ENCODE results near the gene TFAP2D. TPM values are rescaled to one million over a fixed set of nuclear protein-coding genes. Genes with fewer than 3 reads are reported as not detected.

Gene TFAP2D
- total and polyA plus RNA-seq, 2 of the 4 experiments (the other 2 are of a cell fraction), result not detected

DNA sequence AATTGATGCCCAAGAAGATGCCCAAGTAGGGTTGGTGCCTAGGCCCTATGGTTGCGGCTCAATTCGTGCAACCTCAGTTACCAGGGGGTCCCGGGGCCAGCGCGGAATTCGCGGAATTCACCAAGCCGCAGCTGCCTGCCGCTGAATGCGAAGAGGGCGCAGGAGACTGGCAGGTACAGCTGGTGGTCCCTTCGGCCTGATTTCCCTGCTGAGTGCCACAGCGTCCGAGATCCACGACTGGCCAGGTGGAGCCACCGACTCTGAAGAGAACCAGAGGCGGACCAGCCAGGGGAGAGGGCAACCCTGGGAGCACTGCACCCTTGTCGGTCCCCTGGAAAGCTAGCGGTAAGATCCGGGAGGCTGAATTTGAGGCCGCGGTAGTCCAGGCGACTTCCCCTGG, 6.8 kb upstream of the TFAP2D start:
- Histone ChIP-seq H2AFZ (replicated peaks; ENCODE audit: low read length, poor library complexity) (no peak overlapping the region), H3K56ac (ENCODE audit: extremely low read depth, insufficient read depth, low read length) (no peak overlapping the region), H4K20me1 (ENCODE audit: insufficient read depth, low read length) (no peaks in the 10 kb centered on the region), H3K23ac (ENCODE audit: low read depth, low read length) (no peak overlapping the region), H4K5ac (ENCODE audit: low read depth, low read length) (no peak overlapping the region), H2BK5ac (ENCODE audit: low read depth, low read length, poor library complexity, severe bottlenecking) (no peak overlapping the region), H3K14ac (replicated peaks; ENCODE audit: low read depth, low read length) (no peak overlapping the region), H3K9ac (ENCODE audit: low read depth, low read length) (no peak overlapping the region), H3K79me1 (ENCODE audit: low read depth in 1 of 2, low read length in 2 of 2) (no peaks in the 10 kb centered on the region), H2BK20ac (ENCODE audit: low read depth, low read length) (no peak overlapping the region), H2AK5ac (ENCODE audit: low read depth, low read length) (no peak overlapping the region), H3K4me2 (ENCODE audit: low read depth, low read length) (no peak overlapping the region), H3K27ac (ENCODE audit: insufficient read depth, low read length) (no peak overlapping the region), H4K8ac (ENCODE audit: low read depth in 2 of 2, low read length in 2 of 2) (no peak overlapping the region), H3K9me1 (ENCODE audit: insufficient read depth, low read length) (no peaks in the 10 kb centered on the region), H2BK120ac (ENCODE audit: low read depth, low read length) (no peak overlapping the region), H3K27me3 (ENCODE audit: control insufficient read depth, insufficient read depth, low read length) (no peaks in the 10 kb centered on the region), H3K4me3 (ENCODE audit: insufficient read depth, low read depth, low read length) (no peak overlapping the region), H4K91ac (ENCODE audit: insufficient read depth, low read depth, low read length) (no peak overlapping the region), H2AK9ac (replicated peaks; ENCODE audit: low read depth, low read length, poor library complexity) (no peak overlapping the region), H3K36me3 (ENCODE audit: control insufficient read depth, insufficient read depth, low read length) (no peaks in the 10 kb centered on the region), H3K18ac (ENCODE audit: low read depth, low read length) (no peak overlapping the region), H2BK15ac (ENCODE audit: low read depth, low read length) (no peak overlapping the region), H3K4me1 (ENCODE audit: control insufficient read depth, insufficient read depth, low read length) (no peaks in the 10 kb centered on the region), H3K9me3 (ENCODE audit: control insufficient read depth, insufficient read depth, low read length) (no peaks in the 10 kb centered on the region), H3K4ac (ENCODE audit: low read depth, low read length) (no peak overlapping the region)
- ChIA-PET CTCF (no interaction called here), POLR2A (ENCODE audit: unreplicated experiment) (no interaction called here)
- in situ Hi-C loops (cut with MboI; ENCODE audit: low sequenced_read_pairs), result no loop called here
- DNase-seq (no peak), ATAC-seq (ENCODE audit: low read depth) (no peak)
- 3% methylated on average over 18 of the region's 23 CpGs; no CpG with 5 or more reads in 1 of the 2 experiments for WGBS, 2 experiments (ENCODE audit: extremely low coverage in 2 of 2, insufficient read length in 1 of 2)
- dilution Hi-C loops (cut with HindIII; ENCODE audit: low sequenced_read_pairs, unreplicated experiment), result no loop called here
- intact Hi-C loops (cut with micrococcal nuclease), result no loop called here
- TF ChIP-seq RFX5 (IDR thresholded peaks at IDR 0.05; ENCODE audit: low read depth, low read length) (no peak), RAD21 (IDR thresholded peaks at IDR 0.05; ENCODE audit: low read length) (no peak), RCOR1 (IDR thresholded peaks at IDR 0.05; ENCODE audit: insufficient replicate concordance, low read length) (no peak), CEBPB (IDR thresholded peaks at IDR 0.05; ENCODE audit: low read depth, low read length) (no peak), SMC3 (IDR thresholded peaks at IDR 0.05; ENCODE audit: low read depth, low read length) (no peak), MAFK (IDR thresholded peaks at IDR 0.05; ENCODE audit: low read depth, low read length) (no peak), CHD1 (IDR thresholded peaks at IDR 0.05; ENCODE audit: low read depth, low read length) (no peak), NFE2L2 (IDR thresholded peaks at IDR 0.05; ENCODE audit: low read depth, low read length) (no peak), MXI1 (IDR thresholded peaks at IDR 0.05; ENCODE audit: borderline replicate concordance, low read depth, low read length) (no peak), FOS (IDR thresholded peaks at IDR 0.05; ENCODE audit: low read depth, low read length) (no peak), MAZ (IDR thresholded peaks at IDR 0.05; ENCODE audit: borderline replicate concordance, low read depth, low read length) (no peak), POLR2A (IDR thresholded peaks at IDR 0.05; ENCODE audit: low read depth, low read length) (no peak)
- TF ChIP-seq, protein P1, sequence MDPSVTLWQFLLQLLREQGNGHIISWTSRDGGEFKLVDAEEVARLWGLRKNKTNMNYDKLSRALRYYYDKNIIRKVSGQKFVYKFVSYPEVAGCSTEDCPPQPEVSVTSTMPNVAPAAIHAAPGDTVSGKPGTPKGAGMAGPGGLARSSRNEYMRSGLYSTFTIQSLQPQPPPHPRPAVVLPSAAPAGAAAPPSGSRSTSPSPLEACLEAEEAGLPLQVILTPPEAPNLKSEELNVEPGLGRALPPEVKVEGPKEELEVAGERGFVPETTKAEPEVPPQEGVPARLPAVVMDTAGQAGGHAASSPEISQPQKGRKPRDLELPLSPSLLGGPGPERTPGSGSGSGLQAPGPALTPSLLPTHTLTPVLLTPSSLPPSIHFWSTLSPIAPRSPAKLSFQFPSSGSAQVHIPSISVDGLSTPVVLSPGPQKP (IDR thresholded peaks at IDR 0.05; ENCODE audit: borderline replicate concordance, low read depth, low read length), result no peak
- TF ChIP-seq, protein P2, sequence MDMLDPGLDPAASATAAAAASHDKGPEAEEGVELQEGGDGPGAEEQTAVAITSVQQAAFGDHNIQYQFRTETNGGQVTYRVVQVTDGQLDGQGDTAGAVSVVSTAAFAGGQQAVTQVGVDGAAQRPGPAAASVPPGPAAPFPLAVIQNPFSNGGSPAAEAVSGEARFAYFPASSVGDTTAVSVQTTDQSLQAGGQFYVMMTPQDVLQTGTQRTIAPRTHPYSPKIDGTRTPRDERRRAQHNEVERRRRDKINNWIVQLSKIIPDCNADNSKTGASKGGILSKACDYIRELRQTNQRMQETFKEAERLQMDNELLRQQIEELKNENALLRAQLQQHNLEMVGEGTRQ (IDR thresholded peaks at IDR 0.05; ENCODE audit: low read depth, low read length), result no peak
- TF ChIP-seq, protein P3, sequence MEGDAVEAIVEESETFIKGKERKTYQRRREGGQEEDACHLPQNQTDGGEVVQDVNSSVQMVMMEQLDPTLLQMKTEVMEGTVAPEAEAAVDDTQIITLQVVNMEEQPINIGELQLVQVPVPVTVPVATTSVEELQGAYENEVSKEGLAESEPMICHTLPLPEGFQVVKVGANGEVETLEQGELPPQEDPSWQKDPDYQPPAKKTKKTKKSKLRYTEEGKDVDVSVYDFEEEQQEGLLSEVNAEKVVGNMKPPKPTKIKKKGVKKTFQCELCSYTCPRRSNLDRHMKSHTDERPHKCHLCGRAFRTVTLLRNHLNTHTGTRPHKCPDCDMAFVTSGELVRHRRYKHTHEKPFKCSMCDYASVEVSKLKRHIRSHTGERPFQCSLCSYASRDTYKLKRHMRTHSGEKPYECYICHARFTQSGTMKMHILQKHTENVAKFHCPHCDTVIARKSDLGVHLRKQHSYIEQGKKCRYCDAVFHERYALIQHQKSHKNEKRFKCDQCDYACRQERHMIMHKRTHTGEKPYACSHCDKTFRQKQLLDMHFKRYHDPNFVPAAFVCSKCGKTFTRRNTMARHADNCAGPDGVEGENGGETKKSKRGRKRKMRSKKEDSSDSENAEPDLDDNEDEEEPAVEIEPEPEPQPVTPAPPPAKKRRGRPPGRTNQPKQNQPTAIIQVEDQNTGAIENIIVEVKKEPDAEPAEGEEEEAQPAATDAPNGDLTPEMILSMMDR (conservative IDR thresholded peaks at IDR 0.05; ENCODE audit: low read depth, low read length), result no peak
- no TSS peak for BruUV-seq (replicated peaks)
